IMR-90 (cell line): ENCODE data around the gene C19orf25. TPM values are rescaled to one million over a fixed set of nuclear protein-coding genes. Genes with fewer than 3 reads are reported as not detected.

Experiments
- ATAC-seq: fragments of 200-7000 bp; cut with Tn5 transposase; 2 replicates; pipeline ENCODE4 v1.9.1; 2020; ENCODE audit warnings: low read depth, mild to moderate bottlenecking, moderate library complexity
- BruUV-seq: library from RNA; stranded (reverse); fragments of 400-500 nt; replicated peaks from 2 replicates; lab custom pipeline; 2021; lab: Mats Ljungman, UMichigan
- CTCF ChIA-PET: fragments of 300-600 bp; formaldehyde crosslinking; extraction: SDS; loops from one replicate; lab custom pipeline; 2021; ENCODE audit warnings: antibody characterized with exemption; lab: Yijun Ruan, JAX
- POLR2A ChIA-PET: fragments of 300-600 bp; sonication (Branson Sonifier 250); formaldehyde crosslinking; loops from one replicate; lab custom pipeline; 2022; ENCODE audit warnings: antibody characterized with exemption; ENCODE audit not compliant: unreplicated experiment; lab: Charles Lee
- DNase-seq: peaks from one replicate; pipeline ENCODE4 v3.0.0; 2013
- H2AFZ ChIP-seq: replicated peaks from 2 replicates; pipeline ENCODE3; 2013; ENCODE audit warnings: low read length, mild to moderate bottlenecking; ENCODE audit not compliant: poor library complexity
- H2AK5ac ChIP-seq: 2 replicates; pipeline ENCODE4 v1.6.1; 2013; ENCODE audit warnings: low read depth, low read length, inconsistent platforms
- H2AK9ac ChIP-seq: replicated peaks from 2 replicates; pipeline ENCODE3; 2013; ENCODE audit warnings: mild to moderate bottlenecking, low read depth, low read length, moderate library complexity; ENCODE audit not compliant: poor library complexity
- H2BK120ac ChIP-seq: 2 replicates; pipeline ENCODE4 v1.6.1; 2013; ENCODE audit warnings: low read depth, low read length, inconsistent platforms
- H2BK15ac ChIP-seq: 3 replicates; pipeline ENCODE4 v1.6.1; 2013; ENCODE audit warnings: low read depth, low read length, inconsistent platforms
- H2BK20ac ChIP-seq: 2 replicates; pipeline ENCODE4 v1.6.1; 2013; ENCODE audit warnings: low read depth, mild to moderate bottlenecking, inconsistent platforms, low read length, moderate library complexity
- H2BK5ac ChIP-seq: 2 replicates; pipeline ENCODE4 v1.6.1; 2013; ENCODE audit warnings: mild to moderate bottlenecking, low read depth, low read length, inconsistent platforms; ENCODE audit not compliant: poor library complexity, severe bottlenecking
- H3K14ac ChIP-seq: replicated peaks from 2 replicates; pipeline ENCODE4 v1.6.1; 2013; ENCODE audit warnings: low read depth, low read length, inconsistent platforms
- H3K18ac ChIP-seq: 2 replicates; pipeline ENCODE4 v1.6.1; 2013; ENCODE audit warnings: low read depth, low read length, control low read depth
- H3K23ac ChIP-seq: 2 replicates; pipeline ENCODE4 v1.6.1; 2013; ENCODE audit warnings: low read depth, low read length, inconsistent platforms
- H3K27ac ChIP-seq: 2 replicates; pipeline ENCODE4 v1.5.1; 2013; ENCODE audit warnings: mild to moderate bottlenecking, control low read depth, low read length; ENCODE audit not compliant: insufficient read depth
- H3K27me3 ChIP-seq: 2 replicates; pipeline ENCODE4 v1.6.1; 2013; ENCODE audit warnings: low read length; ENCODE audit not compliant: control insufficient read depth, insufficient read depth
- H3K36me3 ChIP-seq: 2 replicates; pipeline ENCODE4 v1.6.1; 2013; ENCODE audit warnings: low read length, mixed read lengths; ENCODE audit not compliant: control insufficient read depth, insufficient read depth
- H3K4ac ChIP-seq: 2 replicates; pipeline ENCODE4 v1.6.1; 2013; ENCODE audit warnings: low read depth, low read length, inconsistent platforms
- H3K4me1 ChIP-seq: 2 replicates; pipeline ENCODE4 v1.6.1; 2013; ENCODE audit warnings: low read length, mixed read lengths; ENCODE audit not compliant: control insufficient read depth, insufficient read depth
- H3K4me2 ChIP-seq: 2 replicates; pipeline ENCODE4 v1.6.1; 2013; ENCODE audit warnings: low read depth, mild to moderate bottlenecking, control low read depth, low read length, moderate library complexity
- H3K4me3 ChIP-seq: 2 replicates; pipeline ENCODE4 v1.5.1; 2013; ENCODE audit warnings: low read depth, mild to moderate bottlenecking, control low read depth, low read length, moderate library complexity; ENCODE audit not compliant: insufficient read depth
- H3K56ac ChIP-seq: 2 replicates; pipeline ENCODE4 v1.6.1; 2013; ENCODE audit warnings: low read length, inconsistent platforms; ENCODE audit not compliant: insufficient read depth; ENCODE audit errors: extremely low read depth
- H3K79me1 ChIP-seq, 2 experiments: 2 replicates each; pipeline ENCODE4 v1.6.1; 2013; ENCODE audit warnings: low read length in 2 of 2, inconsistent platforms in 1 of 2, low read depth in 1 of 2
- H3K9ac ChIP-seq: 2 replicates; pipeline ENCODE4 v1.6.1; 2013; ENCODE audit warnings: low read depth, low read length, control low read depth
- H3K9me1 ChIP-seq: 2 replicates; pipeline ENCODE4 v1.6.1; 2013; ENCODE audit warnings: low read length, inconsistent platforms; ENCODE audit not compliant: insufficient read depth
- H3K9me3 ChIP-seq: 2 replicates; pipeline ENCODE4 v1.6.1; 2013; ENCODE audit warnings: low read length; ENCODE audit not compliant: control insufficient read depth, insufficient read depth
- H4K20me1 ChIP-seq: 2 replicates; pipeline ENCODE4 v1.6.1; 2013; ENCODE audit warnings: low read length, inconsistent platforms; ENCODE audit not compliant: insufficient read depth
- H4K5ac ChIP-seq: 2 replicates; pipeline ENCODE4 v1.6.1; 2013; ENCODE audit warnings: mild to moderate bottlenecking, low read depth, low read length, control low read depth
- H4K8ac ChIP-seq, 2 experiments: 2 replicates each; pipeline ENCODE4 v1.6.1; 2013; ENCODE audit warnings: low read depth in 2 of 2, low read length in 2 of 2, control low read depth in 1 of 2, inconsistent platforms in 1 of 2
- H4K91ac ChIP-seq: 2 replicates; pipeline ENCODE4 v1.6.1; 2013; ENCODE audit warnings: low read depth, low read length, inconsistent platforms; ENCODE audit not compliant: insufficient read depth
- BHLHE40 ChIP-seq: fragments of 150-350 bp; IDR thresholded peaks from 2 replicates; pipeline ENCODE4 v1.6.1; 2016; ENCODE audit warnings: mild to moderate bottlenecking, low read depth, low read length
- CEBPB ChIP-seq: IDR thresholded peaks from 2 replicates; pipeline ENCODE4 v1.6.1; 2012; ENCODE audit warnings: low read depth, low read length, improper control_type of control experiment
- CHD1 ChIP-seq: IDR thresholded peaks from 2 replicates; pipeline ENCODE4 v1.6.1; 2012; ENCODE audit warnings: low read depth, low read length, improper control_type of control experiment
- CTCF ChIP-seq: conservative IDR thresholded peaks from 2 replicates; pipeline ENCODE4 v1.5.1; 2012; ENCODE audit warnings: mild to moderate bottlenecking, low read depth, low read length, improper control_type of control experiment
- ELK1 ChIP-seq: fragments of 150-350 bp; IDR thresholded peaks from 2 replicates; pipeline ENCODE4 v1.6.1; 2016; ENCODE audit warnings: low read depth, mild to moderate bottlenecking, low read length, moderate library complexity, borderline replicate concordance
- FOS ChIP-seq: fragments of 150-350 bp; IDR thresholded peaks from 2 replicates; pipeline ENCODE4 v1.6.1; 2016; ENCODE audit warnings: low read depth, low read length
- MAFK ChIP-seq: IDR thresholded peaks from 2 replicates; pipeline ENCODE4 v1.6.1; 2012; ENCODE audit warnings: low read depth, low read length, improper control_type of control experiment
- MAZ ChIP-seq: IDR thresholded peaks from 2 replicates; pipeline ENCODE4 v1.6.1; 2012; ENCODE audit warnings: low read depth, mild to moderate bottlenecking, low read length, improper control_type of control experiment, moderate library complexity, borderline replicate concordance
- MXI1 ChIP-seq: IDR thresholded peaks from 2 replicates; pipeline ENCODE4 v1.6.1; 2012; ENCODE audit warnings: low read depth, mild to moderate bottlenecking, low read length, moderate library complexity, borderline replicate concordance
- NFE2L2 ChIP-seq: fragments of 150-350 bp; IDR thresholded peaks from 2 replicates; pipeline ENCODE4 v1.6.1; 2016; ENCODE audit warnings: low read depth, mild to moderate bottlenecking, low read length
- POLR2A ChIP-seq: IDR thresholded peaks from 2 replicates; pipeline ENCODE4 v1.6.1; 2012; ENCODE audit warnings: mild to moderate bottlenecking, low read depth, low read length
- RAD21 ChIP-seq: IDR thresholded peaks from 2 replicates; pipeline ENCODE4 v1.6.1; 2012; ENCODE audit warnings: low read length, improper control_type of control experiment
- RCOR1 ChIP-seq: IDR thresholded peaks from 2 replicates; pipeline ENCODE4 v1.6.1; 2012; ENCODE audit warnings: mild to moderate bottlenecking, low read length, improper control_type of control experiment; ENCODE audit not compliant: insufficient replicate concordance
- RFX5 ChIP-seq: IDR thresholded peaks from 2 replicates; pipeline ENCODE4 v1.8.0; 2012; ENCODE audit warnings: low read depth, mild to moderate bottlenecking, low read length, moderate library complexity
- SMC3 ChIP-seq: fragments of 150-350 bp; IDR thresholded peaks from 2 replicates; pipeline ENCODE4 v1.6.1; 2016; ENCODE audit warnings: low read depth, mild to moderate bottlenecking, antibody characterized with exemption, low read length, moderate library complexity
- USF2 ChIP-seq: fragments of 150-350 bp; IDR thresholded peaks from 2 replicates; pipeline ENCODE4 v1.6.1; 2017; ENCODE audit warnings: mild to moderate bottlenecking, antibody characterized with exemption, low read length, low read depth
- WGBS, 2 experiments: methylation state at CpG; one replicate each; pipeline versions ENCODE4 v1.1.5 to v1.1.7; 2013; ENCODE audit warnings: missing lambda C conversion rate in 2 of 2; ENCODE audit not compliant: insufficient read length in 1 of 2; ENCODE audit errors: extremely low coverage in 2 of 2; 5-methylcytosine and 5-hydroxymethylcytosine counted together
- dilution Hi-C: fragments of 300-500 bp; cut with HindIII; formaldehyde crosslinking; loops from one replicate; pipeline ENCODE4 v1.14.3; 2018; ENCODE audit warnings: low sequenced_read_pairs; ENCODE audit not compliant: unreplicated experiment
- in situ Hi-C: fragments of 300-500 bp; cut with MboI; formaldehyde crosslinking; loops from 3 replicates; pipeline ENCODE4 v1.14.3; 2019; ENCODE audit warnings: low sequenced_read_pairs, inconsistent platforms, mixed read lengths
- intact Hi-C: fragments of 100-400 bp; cut with micrococcal nuclease; formaldehyde crosslinking; loops from 2 replicates; pipeline ENCODE4 v1.10.0; 2022
- polyA plus RNA-seq, 3 experiments: library from polyadenylated mRNA; depleted of rRNA; stranded (reverse); fragments of >200 nt; gene quantifications; 2 replicates each; pipeline ENCODE4 v1.2.3, GENCODE V29; 2012; ENCODE audit warnings: low replicate concordance in 1 of 3
- total RNA-seq: library from RNA; depleted of rRNA; stranded (reverse); fragments of >200 nt; gene quantifications from 2 replicates; pipeline ENCODE4 v1.2.3, GENCODE V29; 2012

C19orf25 gene
- total and polyA plus RNA-seq, 2 of the 4 experiments (the other 2 are of a cell fraction) = 10.4 to 34.9 TPM

GRCh38 chr19:1447944-1448343 is 31.1 kb downstream of the C19orf25 start:
- Histone ChIP-seq H2AK9ac (no peak overlapping the region), H4K20me1 (peaks cover 49% of the 10 kb centered on the region), H3K14ac (no peak overlapping the region), H3K36me3 (no peaks in the 10 kb centered on the region), H3K27me3 (peaks cover 59% of the 10 kb centered on the region), H3K79me1 (peaks cover 0 to 5% of the 10 kb centered on the region in 2 experiments; a peak in 1 of 4 replicates), H3K4me1 (peaks cover 5% of the 10 kb centered on the region; the same call in 1 of the 2 replicates), H3K9me3 (no peaks in the 10 kb centered on the region), H3K9me1 (no peaks in the 10 kb centered on the region), H2BK120ac (no peak overlapping the region), H3K23ac (no peak overlapping the region), H2AFZ (no peak overlapping the region), H2BK15ac (no peak overlapping the region), H2BK20ac (no peak overlapping the region), H4K8ac (no peak overlapping the region), H3K56ac (no peak overlapping the region), H3K18ac (no peak overlapping the region), H3K27ac (no peak overlapping the region), H3K4me3 (no peak overlapping the region), H4K5ac (no peak overlapping the region), H4K91ac (no peak overlapping the region), H3K9ac (no peak overlapping the region), H2AK5ac (no peak overlapping the region), H2BK5ac (no peak overlapping the region), H3K4ac (no peak overlapping the region), H3K4me2 (no peak overlapping the region)
- no peak for TF ChIP-seq MAFK
- no peak for TF ChIP-seq RCOR1
- no peak for TF ChIP-seq USF2
- TF ChIP-seq RFX5 = no peak
- TF ChIP-seq POLR2A = no peak
- no peak for TF ChIP-seq CHD1
- TF ChIP-seq MXI1 = no peak
- TF ChIP-seq FOS = no peak
- no peak for TF ChIP-seq BHLHE40
- no peak for TF ChIP-seq RAD21
- no peak for TF ChIP-seq CEBPB
- TF ChIP-seq CTCF = no peak
- TF ChIP-seq NFE2L2 = no peak
- TF ChIP-seq SMC3 = no peak
- TF ChIP-seq MAZ = no peak
- no peak for TF ChIP-seq ELK1
- ChIA-PET POLR2A (no interaction called here), CTCF (no interaction called here)
- intact Hi-C loops (no loop called here), dilution Hi-C loops (no loop called here), in situ Hi-C loops (no loop called here)
- no TSS peak for BruUV-seq
- ATAC-seq = no peak
- 100% methylated on average over 3 of the region's 9 CpGs; no CpG with 5 or more reads in 1 of the 2 experiments for WGBS, 2 experiments
- no peak for DNase-seq
